HG02610 (cell line): ENCODE results near the gene CAV3.
"Not testable (repeated sequence)": the region's sequence is repeated elsewhere in the genome, so short reads cannot be mapped to it uniquely, and the experiment has no call there.

Experiments
- ATAC-seq: cut with Tn5 transposase; IDR thresholded peaks from one replicate; pipeline ENCODE4 v1.9.1; 2021; ENCODE audit warnings: mild to moderate bottlenecking, moderate library complexity; ENCODE audit not compliant: unreplicated experiment

Gene CAV3

GRCh38 chr3:8733332-8734094 is at the start of gene CAV3:
Gene CAV3, plus strand, starts transcription at chr3:8733802. Its CDS starts 75 bp downstream, at chr3:8733877.
- ATAC-seq: no peak

GRCh38 chr3:8684992-8685391 is 48.6 kb upstream of the CAV3 start:
- ATAC-seq: not testable (repeated sequence)

DNA sequence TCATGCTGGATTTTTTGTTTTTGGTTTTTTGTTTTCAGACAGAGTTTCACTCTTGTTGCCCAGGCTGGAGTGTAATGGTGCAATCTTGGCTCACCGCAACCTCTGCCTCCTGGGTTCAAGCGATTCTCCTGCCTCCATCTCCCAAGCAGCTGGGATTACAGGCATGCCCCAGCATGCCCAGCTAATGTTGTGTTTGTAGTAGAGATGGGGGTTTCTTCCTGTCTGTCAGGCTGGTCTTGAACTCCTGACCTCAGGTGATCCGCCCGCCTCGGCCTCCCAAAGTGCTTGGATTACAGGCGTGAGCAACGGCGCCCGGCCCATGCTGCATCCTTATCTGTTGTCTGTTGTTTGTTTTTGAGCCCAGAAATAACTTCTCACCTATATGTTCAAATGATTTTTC is 42.3 kb upstream of the CAV3 start:
- not testable (repeated sequence) for ATAC-seq

DNA sequence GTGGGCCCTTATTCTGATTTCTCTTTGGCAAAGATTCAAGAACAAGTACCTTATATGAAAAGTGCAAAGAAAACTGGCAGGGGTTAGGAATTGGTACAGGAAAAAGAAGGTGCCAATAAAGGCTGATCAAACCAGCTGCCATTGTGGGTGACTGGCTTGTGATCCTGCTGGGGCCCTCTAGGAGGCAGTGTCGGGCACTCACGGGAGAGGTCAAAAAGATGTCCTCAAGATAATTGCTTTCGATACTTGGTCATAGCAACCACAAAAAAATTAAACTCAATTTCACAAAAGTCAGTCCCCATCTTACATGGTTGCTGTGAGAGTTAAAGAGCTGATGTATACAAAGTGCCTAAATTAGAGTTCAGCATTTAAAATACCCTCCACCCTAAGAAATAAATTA is 31.0 kb upstream of the CAV3 start:
- ATAC-seq: no peak

- ATAC-seq: no peak
These were observed 28.0 kb upstream of the CAV3 start for GRCh38 chr3:8705575-8705974.

DNA sequence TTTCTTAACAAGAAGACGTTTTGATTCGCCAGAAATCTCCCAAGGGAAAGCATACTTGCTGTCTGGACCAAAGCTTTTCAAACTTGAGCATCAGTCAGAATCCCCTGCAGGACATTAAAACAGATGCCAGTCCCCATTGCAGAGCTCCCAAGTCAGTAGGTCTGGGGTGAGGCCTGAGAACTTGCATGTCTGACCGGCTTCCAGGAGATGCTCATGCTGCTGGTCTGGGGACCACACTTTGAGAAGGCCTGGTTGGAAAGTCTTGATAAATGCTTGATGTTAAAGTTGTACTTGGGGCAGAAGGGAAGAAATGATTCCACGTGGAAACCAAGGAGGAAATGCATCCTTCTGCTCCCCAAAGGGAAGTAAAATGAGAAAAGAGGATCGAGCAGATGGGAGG is 24.3 kb upstream of the CAV3 start:
- no peak for ATAC-seq

- ATAC-seq: no peak
These were observed 23.6 kb upstream of the CAV3 start for GRCh38 chr3:8709801-8710507.

GRCh38 chr3:8712045-8712907 is 21.3 kb upstream of the CAV3 start:
- ATAC-seq: no peak

DNA sequence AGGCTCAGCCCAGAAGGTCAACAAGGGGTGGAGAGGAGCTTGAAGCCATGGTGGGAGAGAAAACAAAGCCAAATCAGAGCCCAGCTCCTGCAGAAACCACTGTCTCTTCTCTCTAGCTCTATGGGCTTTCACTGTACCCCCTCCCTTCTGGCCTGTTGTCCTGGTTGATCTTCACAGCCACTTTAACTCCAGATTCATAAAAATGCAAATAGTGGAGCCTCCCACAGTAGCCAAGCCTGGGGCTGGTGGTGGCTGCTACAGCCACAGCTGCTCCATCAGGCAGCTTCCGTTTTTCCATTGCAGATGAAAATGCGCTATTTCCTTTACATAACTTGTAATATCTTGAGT is 20.7 kb upstream of the CAV3 start:
- no peak for ATAC-seq

DNA sequence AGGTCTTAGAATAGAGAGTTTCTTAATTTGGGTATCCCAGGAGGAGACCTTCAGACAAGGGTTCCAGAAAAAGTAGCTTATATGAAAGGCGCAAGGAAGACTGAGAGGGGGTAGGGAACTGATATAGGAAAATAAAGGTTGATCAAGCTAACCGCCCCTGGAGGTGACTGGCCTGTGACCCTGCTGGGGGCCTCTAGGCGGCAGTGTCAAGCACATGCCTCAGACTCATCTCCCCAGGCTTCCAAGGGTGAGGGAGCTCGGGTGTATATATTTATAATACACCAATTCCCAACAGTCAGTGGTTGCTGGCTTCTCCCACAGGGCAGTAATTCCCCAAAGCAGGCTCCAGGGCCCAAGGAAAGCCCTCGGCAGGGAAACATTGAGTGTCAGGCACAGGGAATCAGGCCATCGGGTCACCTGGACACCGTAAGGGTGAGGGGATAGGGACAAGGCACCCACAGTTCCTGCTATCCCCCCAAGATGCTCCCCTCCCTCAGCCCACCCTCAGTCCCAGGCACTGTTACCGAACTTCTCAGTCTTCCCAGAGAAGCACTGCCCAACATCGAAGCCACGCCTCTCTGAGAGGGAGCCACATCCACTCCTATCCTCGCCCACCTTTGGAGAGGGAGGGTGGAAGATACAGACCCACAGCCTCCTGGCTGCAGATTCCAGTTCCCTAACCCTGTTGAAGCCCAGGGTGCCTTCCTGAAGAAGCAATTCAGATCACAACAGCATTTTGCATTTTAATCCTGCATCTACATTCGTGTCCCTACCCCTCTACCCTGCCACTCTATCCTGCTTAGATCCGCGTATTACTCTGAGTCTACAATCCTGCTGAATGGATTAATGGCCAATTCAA is 19.5 kb upstream of the CAV3 start:
- ATAC-seq: no peak

- ATAC-seq: not testable (repeated sequence)
These were observed 17.8 kb upstream of the CAV3 start for GRCh38 chr3:8715757-8716156.

DNA sequence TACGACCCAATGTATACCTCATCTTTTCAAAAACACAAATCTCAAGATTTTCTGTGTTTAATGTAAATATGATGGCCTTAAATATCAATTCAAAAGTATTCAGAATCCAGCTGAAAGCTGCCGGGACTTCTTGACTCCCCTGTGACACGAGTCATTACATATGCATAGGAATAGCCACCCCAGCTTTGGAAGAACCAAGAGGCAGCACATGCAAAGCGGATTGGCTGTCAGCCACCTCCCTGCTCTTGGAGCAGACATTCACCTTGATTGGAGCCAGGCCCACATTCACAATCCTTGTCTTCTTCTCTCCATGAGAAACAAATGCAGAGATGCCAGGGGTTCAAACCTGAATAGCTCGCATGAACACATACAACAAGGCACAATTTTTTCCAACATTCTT is 10.8 kb upstream of the CAV3 start:
- ATAC-seq: no peak

DNA sequence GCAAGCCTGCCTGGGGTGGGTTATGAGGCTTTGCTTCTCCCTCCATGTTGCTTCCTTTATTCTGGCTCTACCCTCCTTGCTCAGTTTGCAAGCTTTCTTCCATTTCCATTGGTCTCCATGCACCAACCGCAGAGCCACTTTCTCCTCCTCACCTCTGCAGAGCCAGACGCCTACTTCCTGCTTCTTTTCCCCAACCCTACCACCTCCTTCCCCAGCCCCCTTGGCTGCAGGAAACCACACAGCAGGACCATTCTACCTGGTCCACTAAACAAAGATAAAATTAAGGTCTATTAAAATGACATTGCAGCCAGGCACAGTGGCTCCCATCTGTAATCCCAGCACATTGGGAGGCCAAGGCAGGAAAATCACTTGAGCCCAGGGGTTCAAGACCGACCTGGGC is 10.0 kb upstream of the CAV3 start:
- ATAC-seq: no peak

- ATAC-seq: no peak
These were observed 9.4 kb upstream of the CAV3 start for GRCh38 chr3:8724108-8724752.

- ATAC-seq: no peak
These were observed 5.7 kb upstream of the CAV3 start for GRCh38 chr3:8727605-8728512.

DNA sequence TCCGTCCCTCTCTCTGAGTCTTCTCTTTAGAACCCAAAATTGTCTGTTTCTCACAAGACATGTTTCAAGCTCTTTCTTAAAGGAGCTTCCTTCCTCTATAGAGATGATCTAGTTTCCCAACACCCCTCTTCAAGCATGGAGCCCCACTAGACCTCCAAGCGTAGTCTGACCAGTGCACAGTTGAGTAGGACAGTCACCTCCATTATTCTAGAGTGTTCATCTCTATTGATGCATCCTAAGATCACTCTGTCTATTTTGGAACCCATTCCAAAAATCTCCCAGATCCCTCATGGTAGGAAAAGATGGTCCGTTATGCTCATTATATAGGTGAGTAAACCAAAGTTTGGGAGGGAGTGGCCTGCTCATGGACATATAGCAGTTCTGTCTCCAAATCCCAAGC is 4.1 kb upstream of the CAV3 start:
- no peak for ATAC-seq

- ATAC-seq: no peak
These were observed 2.9 kb upstream of the CAV3 start for GRCh38 chr3:8730656-8731055.

GRCh38 chr3:8732413-8732812 is 1.2 kb upstream of the CAV3 start:
- no peak for ATAC-seq
